ENCODE measurements around the gene PLD1.

PLD1 gene

GRCh38 chr3:171850960-171851659 is 40.8 kb upstream of the PLD1 start:
- no peaks in the 10 kb centered on the region for H3K9me3 ChIP-seq (ENCODE audit: insufficient read depth, low read depth, low read length)
- no peak overlapping the region for H3K18ac ChIP-seq (ENCODE audit: low read length)
- H3K4me3 ChIP-seq (ENCODE audit: low read depth, low read length): no peak overlapping the region
- no peak overlapping the region for H2BK12ac ChIP-seq (ENCODE audit: low read length)
- no peaks in the 10 kb centered on the region for H3K79me2 ChIP-seq (ENCODE audit: control insufficient read depth, insufficient read depth, low read length, poor library complexity)
- no peak overlapping the region for H3K4ac ChIP-seq (ENCODE audit: low read depth, low read length)
- no peak overlapping the region for H2AK5ac ChIP-seq (ENCODE audit: low read length)
- no peak for DNase-seq
- H3K27ac ChIP-seq (ENCODE audit: low read depth, low read length): no peak overlapping the region
- peaks cover 7 to 8% of the 10 kb centered on the region in 2 experiments for H3K4me1 ChIP-seq (ENCODE audit: control insufficient read depth in 1 of 2, insufficient read depth in 2 of 2, low read length in 2 of 2)
- H3K36me3 ChIP-seq (ENCODE audit: control insufficient read depth in 1 of 2, insufficient read depth in 2 of 2, low read length in 2 of 2): no peaks in the 10 kb centered on the region
- H3K14ac ChIP-seq (ENCODE audit: low read length): no peak overlapping the region
- H2AFZ ChIP-seq (ENCODE audit: insufficient read depth, low read length, poor library complexity): no peak overlapping the region
- H3K9ac ChIP-seq (ENCODE audit: low read length): no peak overlapping the region
- no peak overlapping the region for H3K23ac ChIP-seq (ENCODE audit: low read length)
- no peak overlapping the region for H4K91ac ChIP-seq (ENCODE audit: low read depth, low read length)
- H2BK5ac ChIP-seq (ENCODE audit: low read depth, low read length, poor library complexity): no peak overlapping the region
- no peak overlapping the region for H2BK120ac ChIP-seq (ENCODE audit: insufficient read depth, low read length, poor library complexity)
- no peak overlapping the region for H4K12ac ChIP-seq (ENCODE audit: low read depth, low read length)
- peaks cover 2% of the 10 kb centered on the region for H3K79me1 ChIP-seq (ENCODE audit: low read length)
- no CpG with 5 or more reads among the region's 6 CpGs for WGBS (ENCODE audit: extremely low coverage, insufficient coverage, insufficient read length)
- no peak overlapping the region for H3K4me2 ChIP-seq (ENCODE audit: low read length)
- H3K27me3 ChIP-seq (ENCODE audit: insufficient read depth, low read length): no peaks in the 10 kb centered on the region
- no peak overlapping the region for H4K8ac ChIP-seq (ENCODE audit: low read depth, low read length)

GRCh38 chr3:171850320-171850959 is 40.2 kb upstream of the PLD1 start:
- WGBS (ENCODE audit: extremely low coverage, insufficient coverage, insufficient read length): no CpG with 5 or more reads among the region's 6 CpGs
- Histone ChIP-seq H3K9ac (ENCODE audit: low read length) (no peak overlapping the region), H2BK120ac (ENCODE audit: insufficient read depth, low read length, poor library complexity) (no peak overlapping the region), H4K8ac (ENCODE audit: low read depth, low read length) (no peak overlapping the region), H3K9me3 (ENCODE audit: insufficient read depth, low read depth, low read length) (no peaks in the 10 kb centered on the region), H3K4me1 (ENCODE audit: control insufficient read depth in 1 of 2, insufficient read depth in 2 of 2, low read length in 2 of 2) (peaks cover 7 to 8% of the 10 kb centered on the region in 2 experiments), H3K4me3 (ENCODE audit: low read depth, low read length) (no peak overlapping the region), H4K91ac (ENCODE audit: low read depth, low read length) (no peak overlapping the region), H3K79me2 (ENCODE audit: control insufficient read depth, insufficient read depth, low read length, poor library complexity) (peaks cover 2% of the 10 kb centered on the region), H3K4ac (ENCODE audit: low read depth, low read length) (no peak overlapping the region), H3K36me3 (ENCODE audit: control insufficient read depth in 1 of 2, insufficient read depth in 2 of 2, low read length in 2 of 2) (no peaks in the 10 kb centered on the region), H3K79me1 (ENCODE audit: low read length) (peaks cover 2% of the 10 kb centered on the region), H2AK5ac (ENCODE audit: low read length) (no peak overlapping the region), H2AFZ (ENCODE audit: insufficient read depth, low read length, poor library complexity) (no peak overlapping the region), H3K14ac (ENCODE audit: low read length) (no peak overlapping the region), H3K4me2 (ENCODE audit: low read length) (no peak overlapping the region), H3K18ac (ENCODE audit: low read length) (no peak overlapping the region), H3K23ac (ENCODE audit: low read length) (no peak overlapping the region), H3K27ac (ENCODE audit: low read depth, low read length) (no peak overlapping the region), H2BK12ac (ENCODE audit: low read length) (no peak overlapping the region), H2BK5ac (ENCODE audit: low read depth, low read length, poor library complexity) (no peak overlapping the region), H3K27me3 (ENCODE audit: insufficient read depth, low read length) (no peaks in the 10 kb centered on the region), H4K12ac (ENCODE audit: low read depth, low read length) (no peak overlapping the region)
- peak; percentile 87 to 89 for DNase-seq

GRCh38 chr3:171849617-171850319 is 39.5 kb upstream of the PLD1 start:
- H3K27ac ChIP-seq (ENCODE audit: low read depth, low read length): no peak overlapping the region
- no peak for DNase-seq
- H3K18ac ChIP-seq (ENCODE audit: low read length): no peak overlapping the region
- H3K4me3 ChIP-seq (ENCODE audit: low read depth, low read length): no peak overlapping the region
- no peak overlapping the region for H2BK5ac ChIP-seq (ENCODE audit: low read depth, low read length, poor library complexity)
- H2AFZ ChIP-seq (ENCODE audit: insufficient read depth, low read length, poor library complexity): no peak overlapping the region
- no peak overlapping the region for H4K8ac ChIP-seq (ENCODE audit: low read depth, low read length)
- H3K23ac ChIP-seq (ENCODE audit: low read length): no peak overlapping the region
- no peaks in the 10 kb centered on the region for H3K27me3 ChIP-seq (ENCODE audit: insufficient read depth, low read length)
- peaks cover 2% of the 10 kb centered on the region for H3K79me2 ChIP-seq (ENCODE audit: control insufficient read depth, insufficient read depth, low read length, poor library complexity)
- H4K12ac ChIP-seq (ENCODE audit: low read depth, low read length): no peak overlapping the region
- H2BK120ac ChIP-seq (ENCODE audit: insufficient read depth, low read length, poor library complexity): no peak overlapping the region
- H3K9me3 ChIP-seq (ENCODE audit: insufficient read depth, low read depth, low read length): no peaks in the 10 kb centered on the region
- H3K9ac ChIP-seq (ENCODE audit: low read length): no peak overlapping the region
- no CpG with 5 or more reads among the region's 6 CpGs for WGBS (ENCODE audit: extremely low coverage, insufficient coverage, insufficient read length)
- no peak overlapping the region for H4K91ac ChIP-seq (ENCODE audit: low read depth, low read length)
- H3K4me1 ChIP-seq (ENCODE audit: control insufficient read depth in 1 of 2, insufficient read depth in 2 of 2, low read length in 2 of 2): peaks cover 7 to 8% of the 10 kb centered on the region in 2 experiments
- H3K79me1 ChIP-seq (ENCODE audit: low read length): peaks cover 2% of the 10 kb centered on the region
- no peak overlapping the region for H3K14ac ChIP-seq (ENCODE audit: low read length)
- H3K4ac ChIP-seq (ENCODE audit: low read depth, low read length): no peak overlapping the region
- H2AK5ac ChIP-seq (ENCODE audit: low read length): no peak overlapping the region
- no peak overlapping the region for H3K4me2 ChIP-seq (ENCODE audit: low read length)
- H2BK12ac ChIP-seq (ENCODE audit: low read length): no peak overlapping the region
- H3K36me3 ChIP-seq (ENCODE audit: control insufficient read depth in 1 of 2, insufficient read depth in 2 of 2, low read length in 2 of 2): no peaks in the 10 kb centered on the region

GRCh38 chr3:171847595-171848259 is 37.4 kb upstream of the PLD1 start:
- WGBS (ENCODE audit: extremely low coverage, insufficient coverage, insufficient read length): no CpG with 5 or more reads among the region's 3 CpGs
- no peak overlapping the region for H3K23ac ChIP-seq (ENCODE audit: low read length)
- H3K36me3 ChIP-seq (ENCODE audit: control insufficient read depth in 1 of 2, insufficient read depth in 2 of 2, low read length in 2 of 2): no peaks in the 10 kb centered on the region
- no peak overlapping the region for H2BK120ac ChIP-seq (ENCODE audit: insufficient read depth, low read length, poor library complexity)
- peaks cover 2% of the 10 kb centered on the region for H3K79me2 ChIP-seq (ENCODE audit: control insufficient read depth, insufficient read depth, low read length, poor library complexity)
- no peak overlapping the region for H3K18ac ChIP-seq (ENCODE audit: low read length)
- no peaks in the 10 kb centered on the region for H3K9me3 ChIP-seq (ENCODE audit: insufficient read depth, low read depth, low read length)
- DNase-seq: no peak
- H3K27me3 ChIP-seq (ENCODE audit: insufficient read depth, low read length): no peaks in the 10 kb centered on the region
- H3K4me3 ChIP-seq (ENCODE audit: low read depth, low read length): no peak overlapping the region
- no peak overlapping the region for H2BK12ac ChIP-seq (ENCODE audit: low read length)
- no peak overlapping the region for H4K8ac ChIP-seq (ENCODE audit: low read depth, low read length)
- H3K14ac ChIP-seq (ENCODE audit: low read length): no peak overlapping the region
- H2AK5ac ChIP-seq (ENCODE audit: low read length): no peak overlapping the region
- no peak overlapping the region for H4K12ac ChIP-seq (ENCODE audit: low read depth, low read length)
- H3K4me2 ChIP-seq (ENCODE audit: low read length): no peak overlapping the region
- no peak overlapping the region for H2BK5ac ChIP-seq (ENCODE audit: low read depth, low read length, poor library complexity)
- H4K91ac ChIP-seq (ENCODE audit: low read depth, low read length): no peak overlapping the region
- H3K79me1 ChIP-seq (ENCODE audit: low read length): peaks cover 2% of the 10 kb centered on the region
- no peak overlapping the region for H3K27ac ChIP-seq (ENCODE audit: low read depth, low read length)
- peaks cover 7 to 8% of the 10 kb centered on the region in 2 experiments for H3K4me1 ChIP-seq (ENCODE audit: control insufficient read depth in 1 of 2, insufficient read depth in 2 of 2, low read length in 2 of 2)
- no peak overlapping the region for H3K4ac ChIP-seq (ENCODE audit: low read depth, low read length)
- H2AFZ ChIP-seq (ENCODE audit: insufficient read depth, low read length, poor library complexity): no peak overlapping the region
- H3K9ac ChIP-seq (ENCODE audit: low read length): no peak overlapping the region
